Caco-2 (cell line): Measurements from ENCODE around the gene NPHP4. TPM values are rescaled to one million over a fixed set of nuclear protein-coding genes. Genes with fewer than 3 reads are reported as not detected.

Source experiments
- BruUV-seq: library from RNA; stranded (reverse); fragments of 400-500 nt; replicated peaks from 2 replicates; lab custom pipeline; 2021; lab: Mats Ljungman, UMichigan
- CTCF ChIA-PET: fragments of 300-600 bp; sonication (Branson Sonifier 250); formaldehyde crosslinking; loops from one replicate; lab custom pipeline; 2022; ENCODE audit warnings: antibody characterized with exemption; lab: Charles Lee
- POLR2A ChIA-PET: fragments of 300-600 bp; sonication (Branson Sonifier 250); formaldehyde crosslinking; loops from one replicate; lab custom pipeline; 2022; ENCODE audit warnings: antibody characterized with exemption; lab: Charles Lee
- DNase-seq, 2 experiments: peaks; one replicate each; pipeline versions ENCODE4 v3.0.0 to v3.0.0-alpha.2; 2020 to 2022
- H3K27me3 ChIP-seq: replicated peaks from 2 replicates; pipeline ENCODE4 v1.6.0; 2011; ENCODE audit warnings: low read length; ENCODE audit not compliant: control insufficient read depth, insufficient read depth
- H3K36me3 ChIP-seq: 2 replicates; pipeline ENCODE4 v1.5.1; 2011; ENCODE audit warnings: low read length; ENCODE audit not compliant: control insufficient read depth, insufficient read depth
- H3K4me1 ChIP-seq: fragments of 250-450 bp; sonication (Bioruptor Pico); 2 replicates; pipeline ENCODE4 v1.5.1; 2020; ENCODE audit warnings: mild to moderate bottlenecking
- H3K4me3 ChIP-seq: 2 replicates; pipeline ENCODE4 v1.5.1; 2011; ENCODE audit warnings: low read depth, mild to moderate bottlenecking, control low read depth, low read length
- H3K9me3 ChIP-seq: fragments of 250-450 bp; sonication (Bioruptor Pico); 2 replicates; pipeline ENCODE4 v1.5.1; 2020; ENCODE audit warnings: mild to moderate bottlenecking, moderate library complexity
- H3K27ac Mint-ChIP-seq: one replicate; pipeline ENCODE4 v1.8.0; 2022; ENCODE audit warnings: mixed read lengths; ENCODE audit not compliant: unreplicated experiment
- H3K27me3 Mint-ChIP-seq: one replicate; pipeline ENCODE4 v1.8.0; 2022; ENCODE audit warnings: mixed read lengths; ENCODE audit not compliant: insufficient read depth, unreplicated experiment
- H3K36me3 Mint-ChIP-seq: one replicate; pipeline ENCODE4 v1.8.0; 2022; ENCODE audit warnings: mild to moderate bottlenecking, mixed read lengths; ENCODE audit not compliant: insufficient read depth, unreplicated experiment
- H3K4me1 Mint-ChIP-seq: one replicate; pipeline ENCODE4 v1.8.0; 2022; ENCODE audit warnings: low read depth, mixed read lengths; ENCODE audit not compliant: unreplicated experiment
- H3K4me3 Mint-ChIP-seq: one replicate; pipeline ENCODE4 v1.8.0; 2022; ENCODE audit warnings: mild to moderate bottlenecking, moderate library complexity, mixed read lengths; ENCODE audit not compliant: unreplicated experiment
- H3K9me3 Mint-ChIP-seq: one replicate; pipeline ENCODE4 v1.8.0; 2022; ENCODE audit warnings: mixed read lengths; ENCODE audit not compliant: unreplicated experiment
- intact Hi-C: fragments of 100-400 bp; cut with micrococcal nuclease; formaldehyde crosslinking; loops from one replicate; pipeline ENCODE4 v1.10.0; 2022; ENCODE audit not compliant: unreplicated experiment
- total RNA-seq: library from RNA; stranded (reverse); gene quantifications from 2 replicates; pipeline ENCODE4 v1.2.3, GENCODE V29; 2022
- TF ChIP-seq, protein P1 (sequence below), 2 experiments: fragments of 200-600 bp in 1 of 2; IDR thresholded peaks; 1 replicate in 1 of 2; 2 replicates in 1 of 2; pipeline versions ENCODE4 v1.5.1 to v1.8.0; 2011 to 2022; ENCODE audit warnings: antibody characterized with exemption in 1 of 2, control low read depth in 1 of 2, inconsistent platforms in 1 of 2, low read depth in 1 of 2, low read length in 1 of 2, mild to moderate bottlenecking in 1 of 2, moderate library complexity in 1 of 2; ENCODE audit not compliant: insufficient read depth in 1 of 2, severe bottlenecking in 1 of 2, unreplicated experiment in 1 of 2

NPHP4 gene
- total RNA-seq, 1 experiment from 2014 or later, result 12.3 TPM

DNA sequence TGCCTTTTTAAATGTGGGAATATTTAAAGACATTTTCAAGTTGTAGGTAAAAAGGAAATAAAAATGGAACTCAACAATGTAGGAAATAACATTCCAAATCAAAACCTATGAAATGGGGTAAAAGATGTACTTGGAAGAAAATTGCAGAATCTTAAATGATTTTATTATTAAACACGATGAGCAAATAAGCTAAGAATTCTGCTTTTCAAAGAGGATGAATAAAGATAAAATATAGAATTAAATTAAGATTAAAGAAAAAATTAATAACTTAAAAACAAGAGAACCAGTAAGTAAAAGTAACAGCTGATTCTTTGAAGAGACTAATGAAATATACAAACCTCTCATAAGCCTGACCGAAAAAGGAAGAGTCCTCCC lies 74.0 kb downstream of the NPHP4 start:
- Histone ChIP-seq H3K36me3 (no peaks in the 10 kb centered on the region; the same call in 1 of the 2 replicates), H3K9me3 (no peaks in the 10 kb centered on the region), H3K4me1 (no peaks in the 10 kb centered on the region), H3K27me3 (no peaks in the 10 kb centered on the region), H3K4me3 (no peak overlapping the region)
- TF ChIP-seq, protein P1, sequence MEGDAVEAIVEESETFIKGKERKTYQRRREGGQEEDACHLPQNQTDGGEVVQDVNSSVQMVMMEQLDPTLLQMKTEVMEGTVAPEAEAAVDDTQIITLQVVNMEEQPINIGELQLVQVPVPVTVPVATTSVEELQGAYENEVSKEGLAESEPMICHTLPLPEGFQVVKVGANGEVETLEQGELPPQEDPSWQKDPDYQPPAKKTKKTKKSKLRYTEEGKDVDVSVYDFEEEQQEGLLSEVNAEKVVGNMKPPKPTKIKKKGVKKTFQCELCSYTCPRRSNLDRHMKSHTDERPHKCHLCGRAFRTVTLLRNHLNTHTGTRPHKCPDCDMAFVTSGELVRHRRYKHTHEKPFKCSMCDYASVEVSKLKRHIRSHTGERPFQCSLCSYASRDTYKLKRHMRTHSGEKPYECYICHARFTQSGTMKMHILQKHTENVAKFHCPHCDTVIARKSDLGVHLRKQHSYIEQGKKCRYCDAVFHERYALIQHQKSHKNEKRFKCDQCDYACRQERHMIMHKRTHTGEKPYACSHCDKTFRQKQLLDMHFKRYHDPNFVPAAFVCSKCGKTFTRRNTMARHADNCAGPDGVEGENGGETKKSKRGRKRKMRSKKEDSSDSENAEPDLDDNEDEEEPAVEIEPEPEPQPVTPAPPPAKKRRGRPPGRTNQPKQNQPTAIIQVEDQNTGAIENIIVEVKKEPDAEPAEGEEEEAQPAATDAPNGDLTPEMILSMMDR (IDR thresholded peaks at IDR 0.05; ENCODE audit: insufficient read depth in 1 of 2, low read depth in 1 of 2, low read length in 1 of 2, severe bottlenecking in 1 of 2, unreplicated experiment in 1 of 2), result no peak
- Mint-ChIP-seq H3K36me3 (no peaks in the 10 kb centered on the region), H3K4me1 (no peaks in the 10 kb centered on the region), H3K4me3 (no peak overlapping the region), H3K27ac (no peak overlapping the region), H3K27me3 (no peaks in the 10 kb centered on the region), H3K9me3 (no peaks in the 10 kb centered on the region)
- no TSS peak for BruUV-seq
- ChIA-PET POLR2A (no interaction called here), CTCF (no interaction called here)
- no peak for DNase-seq
- intact Hi-C loops, result no loop called here

DNA sequence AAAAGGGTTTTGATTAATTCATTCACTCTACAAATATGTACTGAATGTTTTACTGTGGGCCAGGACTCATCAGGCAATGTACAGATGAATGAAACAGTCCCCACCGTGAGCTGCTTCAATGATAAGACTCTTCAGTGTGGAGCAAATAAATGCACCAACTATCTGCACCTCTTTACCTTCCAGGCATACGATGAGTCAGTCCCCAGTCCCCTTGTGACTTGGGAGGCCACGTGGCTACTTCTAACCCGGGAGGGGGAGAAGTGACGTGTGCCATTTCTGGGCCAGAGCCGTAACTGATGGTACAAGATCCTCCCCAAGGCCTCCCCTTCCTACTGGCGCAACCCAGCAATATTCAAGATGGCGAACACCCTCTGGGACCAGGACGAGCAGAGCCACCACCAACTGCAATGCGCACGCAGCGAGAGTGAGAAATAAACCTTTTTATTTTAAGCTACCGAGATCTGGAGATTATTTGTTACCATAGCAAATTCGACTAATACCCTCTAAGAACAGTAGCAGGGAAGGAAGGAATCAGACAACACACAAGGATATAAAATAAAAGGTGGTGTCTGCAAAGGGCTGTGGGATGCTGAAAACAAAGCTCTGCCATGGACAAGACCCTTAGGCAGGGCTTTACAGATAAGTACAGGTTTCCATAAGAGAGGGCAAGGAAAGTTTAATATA lies 74.5 kb downstream of the NPHP4 start:
- Histone ChIP-seq H3K4me1 (no peaks in the 10 kb centered on the region), H3K36me3 (no peaks in the 10 kb centered on the region; the same call in 1 of the 2 replicates), H3K27me3 (no peaks in the 10 kb centered on the region), H3K4me3 (no peak overlapping the region), H3K9me3 (no peaks in the 10 kb centered on the region)
- Mint-ChIP-seq H3K27ac (no peak overlapping the region), H3K9me3 (no peaks in the 10 kb centered on the region), H3K4me1 (no peaks in the 10 kb centered on the region), H3K36me3 (no peaks in the 10 kb centered on the region), H3K4me3 (no peak overlapping the region), H3K27me3 (no peaks in the 10 kb centered on the region)
- ChIA-PET POLR2A (no interaction called here), CTCF (no interaction called here)
- BruUV-seq, result no TSS peak
- intact Hi-C loops, result no loop called here
- TF ChIP-seq, protein P1 (IDR thresholded peaks at IDR 0.05; ENCODE audit: insufficient read depth in 1 of 2, low read depth in 1 of 2, low read length in 1 of 2, severe bottlenecking in 1 of 2, unreplicated experiment in 1 of 2), result no peak
- no peak for DNase-seq

DNA sequence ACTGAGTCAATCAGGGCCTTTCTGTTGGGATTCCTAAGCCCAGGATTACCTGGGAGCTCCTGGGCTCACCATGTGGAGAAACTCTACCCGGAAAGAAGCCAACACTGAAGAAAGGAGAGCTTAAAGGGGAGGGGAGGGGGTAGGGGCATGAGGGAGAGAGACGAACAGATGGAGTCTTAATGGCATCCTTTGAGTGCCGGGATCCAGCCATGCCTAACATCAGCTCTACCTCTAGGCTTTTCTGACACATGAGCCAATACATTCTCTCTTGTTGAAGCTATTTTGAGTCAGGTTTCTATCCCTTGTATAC lies 75.0 kb downstream of the NPHP4 start:
- ChIA-PET CTCF (no interaction called here), POLR2A (no interaction called here)
- no peaks in the 10 kb centered on the region for H3K4me1 ChIP-seq
- TF ChIP-seq, protein P1 (IDR thresholded peaks at IDR 0.05; ENCODE audit: insufficient read depth in 1 of 2, low read depth in 1 of 2, low read length in 1 of 2, severe bottlenecking in 1 of 2, unreplicated experiment in 1 of 2), result no peak
- no peaks in the 10 kb centered on the region for H3K27me3 ChIP-seq
- no peak overlapping the region for H3K4me3 ChIP-seq
- H3K27me3 Mint-ChIP-seq, result no peaks in the 10 kb centered on the region
- H3K4me1 Mint-ChIP-seq, result no peaks in the 10 kb centered on the region
- H3K36me3 ChIP-seq, result no peaks in the 10 kb centered on the region; the same call in 1 of the 2 replicates
- intact Hi-C loops, result no loop called here
- H3K36me3 Mint-ChIP-seq, result no peaks in the 10 kb centered on the region
- DNase-seq, result no peak
- no peaks in the 10 kb centered on the region for H3K9me3 ChIP-seq
- no TSS peak for BruUV-seq
- H3K27ac Mint-ChIP-seq, result no peak overlapping the region
- H3K9me3 Mint-ChIP-seq, result no peaks in the 10 kb centered on the region
- no peak overlapping the region for H3K4me3 Mint-ChIP-seq
